HG03558 (cell line): ENCODE results near the gene OR8S1.
"Not testable (repeated sequence)": the region's sequence is repeated elsewhere in the genome, so short reads cannot be mapped to it uniquely, and the experiment has no call there.

Experiments used
- ATAC-seq: cut with Tn5 transposase; IDR thresholded peaks from one replicate; pipeline ENCODE4 v1.9.1; 2021; ENCODE audit warnings: moderate number of reproducible peaks; ENCODE audit not compliant: unreplicated experiment; ENCODE audit errors: extremely low read depth

OR8S1 gene

DNA sequence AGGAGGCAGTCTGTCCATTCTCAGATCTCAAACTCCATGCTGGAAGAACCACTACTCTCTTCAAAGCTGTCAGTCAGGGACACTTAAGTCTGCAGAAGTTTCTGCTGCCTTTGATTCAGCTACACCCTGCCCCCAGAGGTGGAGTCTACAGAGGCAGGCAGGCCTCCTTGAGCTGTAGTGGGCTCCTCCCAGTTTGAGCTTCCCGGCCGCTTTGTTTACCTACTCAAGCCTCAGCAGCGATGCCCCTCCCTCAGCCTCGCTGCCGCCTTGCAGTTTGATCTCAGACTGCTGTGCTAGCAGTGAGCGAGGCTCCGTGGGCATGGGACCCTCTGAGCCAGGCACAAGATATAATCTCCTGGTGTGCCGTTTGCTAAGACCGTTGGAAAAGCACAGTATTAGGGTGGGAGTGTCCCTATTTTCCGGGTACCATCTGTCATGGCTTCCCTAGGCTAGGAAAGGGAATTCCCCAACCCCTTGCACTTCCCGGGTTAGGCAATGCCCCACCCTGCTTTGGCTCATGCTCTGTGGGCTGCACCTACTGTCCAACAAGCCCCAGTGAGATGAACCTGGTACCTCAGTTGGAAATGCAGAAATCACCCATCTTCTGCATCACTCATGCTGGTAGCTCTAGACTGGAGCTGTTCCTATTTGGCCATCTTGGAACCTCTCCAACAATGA, 28.4 kb downstream of the OR8S1 start:
- ATAC-seq, result not testable (repeated sequence)

DNA sequence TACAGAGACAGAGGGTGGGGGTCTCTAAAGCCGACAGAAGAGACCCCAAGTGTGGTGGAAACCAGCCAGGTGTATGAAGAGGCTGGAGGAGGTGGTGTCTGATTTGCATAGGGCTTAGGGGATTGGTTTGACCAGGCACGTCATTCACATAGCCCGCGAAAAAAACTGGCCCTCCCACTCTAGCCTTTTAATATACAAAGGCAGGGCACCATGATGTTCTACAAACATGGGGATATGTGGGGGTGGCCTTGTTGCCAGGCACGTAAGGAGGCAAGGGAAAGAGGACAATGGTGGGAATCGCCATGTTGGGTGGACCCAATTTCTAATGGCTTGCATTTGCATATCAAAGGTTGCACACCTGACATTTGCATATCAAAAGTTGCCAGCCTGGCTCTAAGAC, 31.2 kb downstream of the OR8S1 start:
- ATAC-seq, result no peak

DNA sequence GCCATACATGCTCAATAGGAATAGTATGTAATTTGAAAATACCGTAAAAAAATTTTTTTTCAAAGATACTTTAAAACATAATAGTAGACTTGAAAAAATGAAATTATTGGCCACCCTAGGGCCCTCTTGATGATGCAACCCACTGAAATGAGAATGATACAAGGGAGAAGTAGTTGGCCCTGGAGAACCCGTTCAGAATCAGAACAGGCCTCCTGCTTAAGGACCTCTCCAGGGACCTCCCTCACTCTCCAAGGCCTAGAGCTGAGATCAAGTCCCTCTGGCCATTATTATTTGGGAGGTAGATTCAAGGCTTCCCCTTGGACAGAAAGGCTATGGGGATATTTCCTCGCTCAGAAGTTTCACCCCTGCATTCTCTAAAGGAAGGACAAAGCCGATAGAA, 32.5 kb downstream of the OR8S1 start:
- ATAC-seq, result no peak

DNA sequence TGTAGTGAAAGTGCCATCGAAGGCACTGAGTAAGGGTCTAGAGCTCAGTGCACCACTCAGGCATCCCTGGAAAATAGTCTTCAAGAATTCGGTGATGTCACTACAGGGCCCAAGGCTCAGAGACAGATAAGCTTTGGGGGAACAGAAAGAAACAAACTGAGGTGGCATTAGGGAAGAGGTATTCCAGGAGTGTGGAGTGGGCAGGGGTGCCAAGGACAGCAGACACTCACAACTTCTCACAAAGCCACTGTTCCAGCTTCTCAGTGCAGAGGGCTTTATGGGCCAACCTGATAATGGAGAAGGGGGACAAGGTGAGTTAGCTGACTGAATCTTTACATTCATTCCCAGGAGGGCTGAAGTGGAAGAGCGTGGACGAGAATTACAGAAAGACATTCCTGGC, 42.3 kb downstream of the OR8S1 start:
- ATAC-seq, result no peak

DNA sequence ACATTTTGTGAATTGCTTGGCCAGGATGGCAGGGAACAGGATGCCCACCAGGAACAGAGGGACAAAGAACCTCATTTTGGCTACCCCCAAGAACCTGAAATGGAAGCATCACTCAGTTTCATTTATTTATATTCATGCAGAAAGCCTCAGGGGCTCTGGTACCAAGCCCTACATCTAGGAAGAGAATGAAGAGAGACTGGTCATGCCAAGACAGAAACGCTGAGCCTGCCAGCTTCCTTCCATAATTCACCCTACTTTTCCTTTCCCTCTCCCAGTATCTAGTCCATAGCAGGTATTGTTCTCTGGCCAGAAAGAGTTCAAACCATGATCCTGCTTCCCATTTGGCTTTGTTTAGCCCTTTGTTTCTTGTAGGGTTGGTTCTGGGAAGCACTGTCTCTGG, 44.5 kb downstream of the OR8S1 start, which contains the start of gene LALBA:
LALBA (minus strand) TSS at position 101 of the 400 bp plus-strand sequence; CDS start at position 75, 26 bp downstream.
- no peak for ATAC-seq

DNA sequence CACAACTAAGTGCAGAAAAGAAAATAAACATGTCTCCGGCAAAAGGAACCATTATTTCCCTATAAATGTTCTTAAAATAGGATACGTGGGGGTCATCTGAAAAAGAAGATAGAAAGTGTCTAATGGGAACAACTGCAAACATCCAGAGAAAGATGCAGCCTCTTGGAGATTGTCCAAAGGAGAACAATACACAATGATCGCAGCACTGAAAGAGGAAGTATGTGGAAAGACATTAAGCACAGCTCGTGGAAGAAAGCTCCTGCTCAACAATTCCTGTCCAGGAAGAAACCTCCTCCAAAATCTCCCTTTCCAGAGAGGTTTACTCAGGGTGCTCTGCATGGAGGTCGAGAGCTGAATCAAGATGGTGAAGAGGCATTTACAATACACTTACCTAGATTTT, 46.9 kb downstream of the OR8S1 start:
- no peak for ATAC-seq
